ENCODE measurements around the gene GABRB1.

GRCh38 chr4:47406408-47406807 lies 375.0 kb downstream of the GABRB1 start:
- no peak for TF ChIP-seq POLR2A (IDR thresholded peaks at IDR 0.05; ENCODE audit: low read depth)
- TF ChIP-seq POLR2AphosphoS5 (IDR thresholded peaks at IDR 0.05), result no peak
